HEK293 (cell line): Measurements from ENCODE around the gene CAP2.

ENCODE experiments used
- CTCF ChIA-PET: fragments of 350-600 bp; formaldehyde crosslinking; extraction: SDS; loops from one replicate; lab custom pipeline; 2021; ENCODE audit warnings: antibody characterized with exemption; lab: Yijun Ruan, JAX
- POLR2A ChIA-PET: fragments of 300-600 bp; formaldehyde crosslinking; extraction: SDS; loops from one replicate; lab custom pipeline; 2020; ENCODE audit warnings: antibody characterized with exemption, inconsistent platforms; lab: Yijun Ruan, JAX
- H3K27ac ChIP-seq: fragments of 200-500 bp; sonication (Bioruptor generic); 2 replicates; pipeline ENCODE4 v1.5.1; 2014; ENCODE audit warnings: low read depth, low read length, control low read depth, inconsistent platforms; ENCODE audit errors: extremely low read depth
- H3K36me3 ChIP-seq, 2 experiments: fragments of 200-500 bp in 1 of 2; sonication (Bioruptor generic) in 1 of 2; 1 replicate in 1 of 2; 2 replicates in 1 of 2; pipeline ENCODE4 v1.5.1; 2014 to 2017; ENCODE audit warnings: inconsistent platforms in 2 of 2, low read length in 2 of 2; ENCODE audit not compliant: control insufficient read depth in 2 of 2, insufficient read depth in 1 of 2
- H3K4me1 ChIP-seq: fragments of 200-500 bp; sonication (Bioruptor generic); 2 replicates; pipeline ENCODE4 v1.5.1; 2014; ENCODE audit warnings: mild to moderate bottlenecking, low read length, inconsistent platforms; ENCODE audit not compliant: control insufficient read depth, insufficient read depth
- H3K4me3 ChIP-seq: 2 replicates; pipeline ENCODE4 v1.5.1; 2011; ENCODE audit warnings: low read depth, mild to moderate bottlenecking, control low read depth, low read length, moderate library complexity
- H3K9me3 ChIP-seq: fragments of 200-500 bp; sonication (Bioruptor generic); 2 replicates; pipeline ENCODE4 v1.5.1; 2014; ENCODE audit warnings: low read depth, low read length, inconsistent platforms; ENCODE audit not compliant: control insufficient read depth, insufficient read depth
- GFI1B ChIP-seq: fragments of 450-650 bp; formaldehyde crosslinking; IDR thresholded peaks from 2 replicates; pipeline ENCODE4 v1.5.1; 2016; ENCODE audit warnings: missing biosample characterization, missing genetic modification characterization
- IKZF3 ChIP-seq: fragments of 450-650 bp; IDR thresholded peaks from 2 replicates; pipeline ENCODE4 v1.5.0; 2018; ENCODE audit warnings: missing biosample characterization, mild to moderate bottlenecking, missing genetic modification characterization, moderate library complexity
- KLF10 ChIP-seq: fragments of 450-650 bp; IDR thresholded peaks from 2 replicates; pipeline ENCODE4 v1.5.1; 2018; ENCODE audit warnings: missing biosample characterization, mild to moderate bottlenecking, missing genetic modification characterization
- MZF1 ChIP-seq: fragments of 450-650 bp; formaldehyde crosslinking; IDR thresholded peaks from 2 replicates; pipeline ENCODE4 v1.5.1; 2017; ENCODE audit warnings: missing biosample characterization, missing genetic modification characterization, borderline replicate concordance
- OSR2 ChIP-seq: fragments of 450-650 bp; formaldehyde crosslinking; IDR thresholded peaks from 2 replicates; pipeline ENCODE4 v1.5.1; 2016; ENCODE audit warnings: missing biosample characterization, missing genetic modification characterization
- PRDM6 ChIP-seq: fragments of 450-650 bp; formaldehyde crosslinking; IDR thresholded peaks from 2 replicates; pipeline ENCODE4 v1.5.1; 2017; ENCODE audit warnings: missing biosample characterization, missing genetic modification characterization
- TSHZ1 ChIP-seq: fragments of 450-650 bp; formaldehyde crosslinking; IDR thresholded peaks from 2 replicates; pipeline ENCODE4 v1.5.1; 2016; ENCODE audit warnings: missing biosample characterization, missing genetic modification characterization, borderline replicate concordance
- WT1 ChIP-seq: fragments of 450-650 bp; formaldehyde crosslinking; IDR thresholded peaks from 2 replicates; pipeline ENCODE4 v1.5.1; 2016; ENCODE audit warnings: missing biosample characterization, missing genetic modification characterization
- ZBTB6 ChIP-seq: fragments of 450-650 bp; formaldehyde crosslinking; IDR thresholded peaks from 2 replicates; pipeline ENCODE4 v1.5.1; 2017; ENCODE audit warnings: missing biosample characterization, missing genetic modification characterization
- ZNF138 ChIP-seq: fragments of 450-650 bp; formaldehyde crosslinking; IDR thresholded peaks from 2 replicates; pipeline ENCODE4 v1.5.1; 2016; ENCODE audit warnings: missing biosample characterization, missing genetic modification characterization, borderline replicate concordance
- ZNF174 ChIP-seq: fragments of 450-650 bp; formaldehyde crosslinking; IDR thresholded peaks from 2 replicates; pipeline ENCODE4 v1.5.0; 2017; ENCODE audit warnings: missing biosample characterization, mild to moderate bottlenecking, missing genetic modification characterization
- ZNF202 ChIP-seq: fragments of 450-650 bp; formaldehyde crosslinking; IDR thresholded peaks from 2 replicates; pipeline ENCODE4 v1.5.1; 2016; ENCODE audit warnings: missing biosample characterization, missing genetic modification characterization, borderline replicate concordance
- ZNF23 ChIP-seq: fragments of 450-650 bp; formaldehyde crosslinking; IDR thresholded peaks from 2 replicates; pipeline ENCODE4 v1.5.1; 2016; ENCODE audit warnings: missing biosample characterization, missing genetic modification characterization, borderline replicate concordance
- ZNF335 ChIP-seq: fragments of 450-650 bp; formaldehyde crosslinking; conservative IDR thresholded peaks from 2 replicates; pipeline ENCODE4 v1.5.1; 2016; ENCODE audit warnings: missing biosample characterization, missing genetic modification characterization
- ZNF544 ChIP-seq: fragments of 450-650 bp; formaldehyde crosslinking; IDR thresholded peaks from 2 replicates; pipeline ENCODE4 v1.5.0; 2017; ENCODE audit warnings: missing biosample characterization, missing genetic modification characterization
- ZNF621 ChIP-seq: fragments of 450-650 bp; formaldehyde crosslinking; IDR thresholded peaks from 2 replicates; pipeline ENCODE4 v1.5.1; 2017; ENCODE audit warnings: missing biosample characterization, missing genetic modification characterization
- ZNF660 ChIP-seq: fragments of 450-650 bp; IDR thresholded peaks from 2 replicates; pipeline ENCODE4 v1.5.1; 2018; ENCODE audit warnings: missing biosample characterization, mild to moderate bottlenecking, missing genetic modification characterization
- ZNF664 ChIP-seq: fragments of 450-650 bp; formaldehyde crosslinking; IDR thresholded peaks from 2 replicates; pipeline ENCODE4 v1.5.1; 2016; ENCODE audit warnings: missing biosample characterization, missing genetic modification characterization
- ZNF843 ChIP-seq: fragments of 450-650 bp; formaldehyde crosslinking; IDR thresholded peaks from 2 replicates; pipeline ENCODE4 v1.5.1; 2016; ENCODE audit warnings: missing biosample characterization, missing genetic modification characterization
- ZSCAN18 ChIP-seq: fragments of 450-650 bp; formaldehyde crosslinking; IDR thresholded peaks from 2 replicates; pipeline ENCODE4 v1.5.1; 2016; ENCODE audit warnings: missing biosample characterization, missing genetic modification characterization
- ZSCAN30 ChIP-seq: fragments of 450-650 bp; IDR thresholded peaks from 2 replicates; pipeline ENCODE4 v1.5.1; 2018; ENCODE audit warnings: missing biosample characterization, mild to moderate bottlenecking, missing genetic modification characterization, moderate library complexity
- ZXDB ChIP-seq: fragments of 450-650 bp; formaldehyde crosslinking; IDR thresholded peaks from 2 replicates; pipeline ENCODE4 v1.5.1; 2016; ENCODE audit warnings: missing biosample characterization, missing genetic modification characterization
- TF ChIP-seq, protein P1 (sequence below): fragments of 450-650 bp; IDR thresholded peaks from 2 replicates; pipeline ENCODE4 v1.5.1; 2018; ENCODE audit warnings: missing biosample characterization, missing genetic modification characterization

The CAP2 gene

DNA sequence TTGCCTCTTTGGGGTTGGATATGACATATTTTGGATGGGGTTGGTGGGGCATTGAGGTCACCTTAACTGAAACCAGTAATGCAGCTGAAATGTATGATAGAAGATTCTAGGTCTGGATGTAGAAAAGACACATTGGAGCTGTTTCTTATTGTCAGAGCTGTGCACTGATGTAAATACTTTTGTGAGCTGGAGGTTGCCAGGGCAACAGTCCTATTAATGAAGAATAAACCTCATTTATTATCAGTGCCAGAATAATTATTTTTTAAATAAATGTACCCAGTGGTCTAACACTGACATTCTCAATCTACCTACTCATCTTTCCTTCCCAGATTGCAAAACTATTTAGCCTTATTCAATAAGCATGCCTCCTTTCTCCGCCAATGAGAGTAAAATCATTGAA is 57.0 kb downstream of the CAP2 start:
- H3K9me3 ChIP-seq, result no peaks in the 10 kb centered on the region
- no peak overlapping the region for H3K4me3 ChIP-seq
- no peak overlapping the region for H3K27ac ChIP-seq
- H3K4me1 ChIP-seq, result peaks cover 13% of the 10 kb centered on the region
- POLR2A ChIA-PET, result no interaction called here
- CTCF ChIA-PET, result interaction anchor here (1.0 kb wide), 1 partner anchor 294 kb away, joined by 4 read pairs; no protein-coding TSS in a partner anchor
- TF ChIP-seq ZNF544 (tag by site-specific recombination) (no peak), ZNF174 (tag by site-specific recombination) (no peak), ZBTB6 (tag by site-specific recombination) (no peak), ZSCAN18 (tag by site-specific recombination) (no peak), ZXDB (tag by site-specific recombination) (no peak), PRDM6 (no peak), ZNF23 (tag by site-specific recombination) (no peak), ZNF621 (tag by site-specific recombination) (no peak)
- H3K36me3 ChIP-seq, result no peaks in the 10 kb centered on the region

DNA sequence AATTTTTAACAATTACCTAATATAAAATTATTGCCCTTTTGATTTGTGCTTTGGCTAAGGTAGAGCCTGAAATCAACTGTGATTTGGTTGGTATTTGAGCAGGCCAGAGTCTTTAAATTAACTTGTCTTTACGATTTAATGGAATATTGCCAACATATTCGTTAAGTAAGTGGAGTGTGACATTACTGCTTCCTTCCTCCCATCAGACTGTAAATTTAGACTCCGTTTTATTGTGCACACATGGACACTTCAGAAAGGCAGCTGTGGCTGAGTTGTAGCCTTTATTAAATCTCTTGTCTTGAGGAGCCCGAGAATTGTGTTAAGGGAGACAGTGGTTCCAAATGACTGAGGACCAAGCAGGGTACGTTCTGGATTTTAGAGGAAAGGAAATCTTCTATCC is 57.4 kb downstream of the CAP2 start:
- 0 out of 2 replicates have a peak, but pooled peaks have one; percentile 43 for TF ChIP-seq IKZF3 (tag by site-specific recombination)
- peak; percentile 79 for TF ChIP-seq WT1 (tag by site-specific recombination)
- 0 out of 2 replicates have a peak, but pooled peaks have one; percentile 41 for TF ChIP-seq GFI1B (tag by site-specific recombination)
- peak; percentile 61 for TF ChIP-seq PRDM6
- no peak for TF ChIP-seq ZNF335 (tag by site-specific recombination)
- TF ChIP-seq MZF1, result peak; percentile 21; the same call in 1 of the 2 replicates
- TF ChIP-seq ZNF138 (tag by site-specific recombination), result no peak
- 0 out of 2 replicates have a peak, but pooled peaks have one; percentile 32 for TF ChIP-seq ZXDB (tag by site-specific recombination)
- 0 out of 2 replicates have a peak, but pooled peaks have one; percentile 24 for TF ChIP-seq ZNF664 (tag by site-specific recombination)
- TF ChIP-seq ZNF843 (tag by site-specific recombination), result peak; percentile 39; the same call in 1 of the 2 replicates
- TF ChIP-seq ZNF660 (tag by site-specific recombination), result no peak
- TF ChIP-seq, protein P1, sequence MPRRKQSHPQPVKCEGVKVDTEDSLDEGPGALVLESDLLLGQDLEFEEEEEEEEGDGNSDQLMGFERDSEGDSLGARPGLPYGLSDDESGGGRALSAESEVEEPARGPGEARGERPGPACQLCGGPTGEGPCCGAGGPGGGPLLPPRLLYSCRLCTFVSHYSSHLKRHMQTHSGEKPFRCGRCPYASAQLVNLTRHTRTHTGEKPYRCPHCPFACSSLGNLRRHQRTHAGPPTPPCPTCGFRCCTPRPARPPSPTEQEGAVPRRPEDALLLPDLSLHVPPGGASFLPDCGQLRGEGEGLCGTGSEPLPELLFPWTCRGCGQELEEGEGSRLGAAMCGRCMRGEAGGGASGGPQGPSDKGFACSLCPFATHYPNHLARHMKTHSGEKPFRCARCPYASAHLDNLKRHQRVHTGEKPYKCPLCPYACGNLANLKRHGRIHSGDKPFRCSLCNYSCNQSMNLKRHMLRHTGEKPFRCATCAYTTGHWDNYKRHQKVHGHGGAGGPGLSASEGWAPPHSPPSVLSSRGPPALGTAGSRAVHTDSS (tag by site-specific recombination), result peak; percentile 25; the same call in 1 of the 2 replicates
- TF ChIP-seq KLF10, result 0 out of 2 replicates have a peak, but pooled peaks have one; percentile 31
- TF ChIP-seq ZNF202 (tag by site-specific recombination), result no peak
- 0 out of 2 replicates have a peak, but pooled peaks have one; percentile 41 for TF ChIP-seq ZSCAN30 (tag by site-specific recombination)
- TF ChIP-seq TSHZ1 (tag by site-specific recombination), result peak; percentile 49; the same call in 1 of the 2 replicates
- peak; percentile 67; the same call in 1 of the 2 replicates for TF ChIP-seq OSR2 (tag by site-specific recombination)
- Histone ChIP-seq H3K36me3 (no peaks in the 10 kb centered on the region), H3K27ac (no peak overlapping the region), H3K9me3 (no peaks in the 10 kb centered on the region), H3K4me1 (peaks cover 13% of the 10 kb centered on the region), H3K4me3 (no peak overlapping the region)
- CTCF ChIA-PET, result interaction anchor here (0.6 kb wide), 2 partner anchors 43 to 138 kb away, joined by 3 read pairs; no protein-coding TSS in a partner anchor
- POLR2A ChIA-PET, result no interaction called here
